ENCODE measurements around the gene SKAP2.

The SKAP2 gene

DNA sequence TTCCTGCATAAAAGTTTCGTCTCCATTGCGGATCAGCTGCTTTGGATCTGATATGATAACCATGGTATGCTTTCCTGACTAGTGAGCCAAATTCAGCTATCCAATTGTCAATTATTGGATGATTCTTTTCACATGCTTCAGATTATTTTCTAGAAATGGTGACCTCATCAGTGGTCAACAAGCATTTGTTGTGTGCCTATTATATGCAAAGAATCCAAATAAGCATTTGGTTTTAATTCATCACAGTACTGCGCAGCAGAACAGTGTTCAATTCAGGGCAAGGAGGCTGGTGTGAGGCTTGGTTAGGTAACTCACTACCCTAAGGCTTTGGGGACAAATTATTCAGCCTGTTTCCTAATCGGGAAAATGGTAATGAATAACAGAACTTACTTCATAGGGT lies 200.5 kb downstream of the SKAP2 start:
- no peak for DNase-seq (ENCODE audit: low read depth)

DNA sequence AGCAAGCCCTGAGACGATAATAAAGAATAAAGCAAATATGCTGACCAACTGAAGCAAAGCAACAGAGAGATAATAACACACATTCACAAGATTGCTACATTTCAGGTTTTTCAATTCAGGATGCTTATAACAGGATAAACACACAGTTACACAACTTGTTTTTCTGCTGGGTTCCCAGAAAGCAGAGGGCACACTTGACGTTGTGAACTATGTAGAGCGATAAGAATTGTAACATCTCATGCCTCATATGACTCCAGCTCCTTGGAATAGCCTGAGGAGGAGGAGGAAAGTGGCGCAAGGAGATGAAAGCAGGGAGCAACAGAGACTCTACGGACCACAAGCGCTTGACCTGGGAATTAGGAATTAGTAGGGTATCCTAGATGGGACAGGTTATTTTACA lies 201.7 kb downstream of the SKAP2 start:
- DNase-seq (ENCODE audit: low read depth): no peak

DNA sequence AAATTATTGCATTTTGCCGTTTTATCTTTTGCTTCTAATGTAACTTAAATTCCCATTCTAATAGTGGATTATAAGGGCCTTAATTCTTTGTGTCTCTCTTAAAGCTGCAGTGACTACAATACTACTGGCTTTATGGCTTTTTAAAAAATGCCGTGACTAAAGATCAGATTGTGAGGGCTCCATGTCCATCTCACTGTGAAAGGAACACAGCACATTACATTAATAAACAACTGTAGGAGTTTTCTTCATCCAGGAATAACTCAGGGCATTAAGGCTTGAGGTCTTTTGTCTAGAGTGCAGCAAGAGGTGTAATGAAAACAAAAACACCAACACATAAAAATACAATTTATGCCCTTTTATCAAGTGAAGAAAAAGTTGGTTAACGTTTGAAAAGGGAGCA lies 205.3 kb downstream of the SKAP2 start:
- no peak for DNase-seq (ENCODE audit: low read depth)

DNA sequence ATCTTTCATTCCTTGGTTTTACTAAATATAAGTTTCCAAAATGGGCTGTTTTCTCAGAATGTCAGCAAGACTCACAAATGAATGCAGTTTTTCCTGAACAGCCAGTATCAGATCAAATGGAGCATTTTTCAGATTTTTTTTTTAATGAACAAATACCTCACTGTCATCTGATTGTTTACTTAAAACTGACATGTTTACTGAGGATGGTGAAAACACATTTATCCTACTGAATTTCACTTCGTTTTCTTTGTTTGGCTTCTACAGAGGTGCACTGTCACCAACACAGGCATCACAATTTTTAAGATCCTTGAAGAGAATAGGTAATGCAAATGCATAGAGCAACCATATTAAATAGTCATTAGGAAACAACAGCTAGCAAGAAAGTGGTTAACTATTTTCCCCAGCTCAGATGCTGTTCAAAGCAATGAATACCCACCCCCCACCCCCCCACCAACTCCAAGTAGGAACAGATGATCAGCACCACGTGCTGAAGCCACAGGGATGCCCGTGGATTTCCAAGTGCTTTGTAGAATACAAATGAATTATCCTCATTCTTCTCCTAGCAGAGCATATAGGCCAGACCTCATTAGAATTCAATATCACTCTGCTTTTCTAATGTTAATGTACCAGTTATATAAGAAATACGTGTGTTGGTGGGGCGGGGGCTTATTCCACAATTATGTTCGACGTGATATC lies 205.9 kb downstream of the SKAP2 start:
- no peak for DNase-seq (ENCODE audit: low read depth)

DNA sequence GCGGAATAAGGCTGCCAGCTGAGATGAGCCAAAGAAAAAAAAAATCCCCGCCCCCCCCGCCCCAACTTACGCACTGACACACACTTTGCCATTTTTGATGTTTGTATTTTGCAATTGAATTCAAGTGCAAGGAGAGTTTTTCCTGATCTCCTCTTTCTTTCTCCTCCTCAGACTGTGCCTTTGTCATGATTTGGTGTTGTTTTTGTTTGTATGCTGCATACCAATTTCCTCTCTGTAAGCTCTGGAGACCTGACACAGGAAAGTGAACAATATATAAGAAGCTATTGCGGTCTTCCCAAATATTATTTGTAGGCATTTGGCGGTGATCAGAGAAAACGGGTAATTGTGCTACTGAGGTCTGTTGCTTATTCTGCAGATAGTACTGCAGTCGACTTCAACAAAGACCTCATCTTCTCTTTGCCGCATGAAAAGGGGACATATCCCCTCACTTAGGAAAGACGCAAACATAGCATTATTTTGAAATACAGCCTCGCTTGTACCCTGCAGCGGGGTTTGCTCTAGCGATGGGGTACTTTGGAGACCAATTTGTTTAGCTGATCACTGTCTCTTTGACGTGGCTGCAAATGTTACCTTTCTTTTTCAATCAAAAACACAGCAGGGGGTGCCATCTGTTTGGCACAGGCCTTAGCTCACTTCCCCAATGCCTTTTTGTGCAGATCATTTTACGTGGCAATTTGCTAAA lies 206.6 kb downstream of the SKAP2 start:
- no peak for DNase-seq (ENCODE audit: low read depth)

DNA sequence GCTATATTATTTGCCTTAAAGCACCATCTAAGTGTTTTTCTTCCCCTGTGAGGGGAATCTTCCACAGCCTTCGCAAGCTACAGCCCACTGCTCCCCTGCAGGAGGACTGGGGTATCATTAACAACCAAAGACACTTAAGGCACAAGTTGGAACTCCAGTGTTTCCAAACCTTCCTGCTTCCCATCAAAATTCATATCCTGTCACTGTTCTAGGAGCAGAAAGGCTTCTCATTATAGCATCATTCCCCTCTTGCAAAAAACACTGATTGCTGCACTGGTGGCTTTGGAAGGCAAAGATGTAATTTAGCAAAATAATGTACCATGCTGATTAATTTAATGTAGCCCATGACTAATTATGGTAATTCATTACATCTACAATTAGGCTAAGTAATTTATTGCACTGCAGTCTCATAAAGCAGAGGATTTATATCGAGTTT lies 207.2 kb downstream of the SKAP2 start:
- no peak for DNase-seq (ENCODE audit: low read depth)

DNA sequence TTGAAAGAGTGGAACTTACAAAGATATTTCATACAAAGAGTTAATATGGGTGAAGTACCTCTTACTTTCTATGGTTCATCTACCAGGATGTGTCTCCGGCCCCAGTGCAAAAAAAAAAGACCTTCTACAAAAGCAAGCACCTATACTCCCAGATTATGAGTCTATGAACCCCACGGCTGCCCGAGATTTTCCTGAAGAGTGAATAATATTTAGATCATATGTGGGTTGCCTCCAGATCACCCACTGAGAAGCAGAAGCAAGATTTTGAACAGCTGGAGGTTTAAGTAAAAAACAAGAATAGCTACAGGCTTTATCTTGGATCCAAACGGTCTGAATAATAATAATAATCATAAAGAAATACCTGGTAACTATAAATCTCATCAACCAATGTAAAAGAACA lies 207.7 kb downstream of the SKAP2 start:
- no peak for DNase-seq (ENCODE audit: low read depth)

DNA sequence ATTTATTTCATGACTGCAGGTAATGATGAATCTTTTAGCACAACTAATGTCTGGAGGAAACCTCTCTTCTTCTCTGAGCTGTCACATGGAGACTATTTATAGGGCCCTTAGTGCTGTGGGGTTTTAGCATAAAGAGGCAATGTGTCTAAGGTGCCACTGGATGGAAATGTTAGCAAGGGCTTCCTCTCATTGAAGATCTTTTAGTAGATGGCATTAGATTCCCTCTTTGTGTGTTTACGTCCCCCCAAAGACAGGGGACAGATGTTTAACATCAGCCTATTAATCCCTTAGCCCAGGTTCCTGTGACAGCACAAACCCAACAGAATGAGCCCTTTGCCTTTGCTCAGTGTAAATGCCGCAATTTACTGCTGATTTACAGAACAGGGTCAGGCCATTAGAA lies 208.6 kb downstream of the SKAP2 start:
- DNase-seq (ENCODE audit: low read depth): no peak

DNA sequence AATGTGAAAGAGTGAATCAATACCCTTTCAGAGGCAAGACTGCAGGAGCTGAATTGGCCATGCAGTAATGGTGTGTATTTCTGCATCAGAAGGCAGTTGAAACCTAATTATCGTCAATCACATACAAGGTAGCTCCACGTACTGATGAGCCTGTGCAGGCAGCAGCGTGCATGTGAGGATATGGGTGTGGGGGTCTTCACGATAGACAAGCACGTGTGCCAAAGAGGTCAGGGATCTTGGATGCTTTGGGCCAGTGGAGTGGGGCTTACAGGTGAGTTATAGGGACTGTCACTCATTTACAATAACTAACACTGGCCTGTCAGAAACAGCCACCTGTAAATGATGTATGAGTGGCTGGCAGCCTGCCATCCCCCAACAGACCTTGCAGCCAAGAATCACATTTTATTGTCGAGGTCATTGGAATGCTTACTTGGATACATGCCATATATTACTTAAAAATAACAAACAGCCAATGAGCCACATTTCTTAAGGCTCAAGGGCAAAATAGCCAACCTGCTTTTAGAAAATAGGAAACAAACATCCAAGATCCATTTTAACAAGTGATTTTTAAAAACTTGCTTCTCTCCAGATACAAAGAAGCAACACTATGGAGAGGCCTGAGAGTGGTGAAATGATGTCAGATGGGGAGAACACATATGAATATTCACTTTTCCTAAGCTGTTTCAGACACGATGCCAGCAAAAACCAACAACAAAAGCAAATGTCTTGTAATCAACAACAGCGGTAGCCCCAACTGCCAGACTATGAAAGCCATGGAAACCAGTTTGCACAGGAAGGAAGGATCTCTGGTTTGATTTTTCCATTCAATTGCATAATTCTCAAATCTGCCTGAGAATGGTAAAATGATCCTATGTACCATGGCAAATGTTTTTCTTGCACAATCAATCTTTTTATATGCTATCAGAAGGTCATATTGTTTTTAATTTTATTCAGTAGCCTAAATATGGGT lies 210.7 kb downstream of the SKAP2 start:
- DNase-seq (ENCODE audit: low read depth): no peak

DNA sequence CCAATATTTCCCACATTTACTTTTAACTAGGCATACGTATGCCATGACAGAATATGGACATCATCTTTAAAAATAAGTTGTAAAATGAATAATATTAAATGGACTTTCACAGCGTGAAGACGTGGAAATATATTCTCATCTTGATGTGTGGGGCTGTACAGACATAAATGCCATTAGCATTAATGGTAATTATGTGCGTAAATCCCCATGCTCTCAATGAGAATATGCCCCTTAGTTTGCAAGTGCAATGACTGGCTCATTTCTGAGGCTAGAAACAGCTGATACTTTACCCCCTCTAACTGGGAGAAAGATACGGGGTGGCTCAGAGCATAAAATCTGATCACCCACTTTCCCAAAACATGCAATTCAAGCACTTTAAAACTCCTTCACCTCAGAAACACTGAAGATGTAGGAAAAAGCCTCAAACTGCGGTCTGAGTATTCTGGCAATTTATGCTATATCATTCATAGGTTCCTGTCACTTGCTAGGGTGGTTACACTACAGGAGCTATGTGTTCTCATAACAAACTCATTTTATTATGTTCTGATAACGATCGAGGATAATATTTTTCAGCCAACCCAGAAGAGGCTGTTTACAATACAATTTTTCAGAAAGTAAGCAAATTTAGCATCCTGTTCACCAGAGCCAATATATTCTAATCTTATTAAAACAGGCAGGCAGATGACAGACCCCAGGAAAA lies 211.8 kb downstream of the SKAP2 start:
- DNase-seq (ENCODE audit: low read depth): no peak

DNA sequence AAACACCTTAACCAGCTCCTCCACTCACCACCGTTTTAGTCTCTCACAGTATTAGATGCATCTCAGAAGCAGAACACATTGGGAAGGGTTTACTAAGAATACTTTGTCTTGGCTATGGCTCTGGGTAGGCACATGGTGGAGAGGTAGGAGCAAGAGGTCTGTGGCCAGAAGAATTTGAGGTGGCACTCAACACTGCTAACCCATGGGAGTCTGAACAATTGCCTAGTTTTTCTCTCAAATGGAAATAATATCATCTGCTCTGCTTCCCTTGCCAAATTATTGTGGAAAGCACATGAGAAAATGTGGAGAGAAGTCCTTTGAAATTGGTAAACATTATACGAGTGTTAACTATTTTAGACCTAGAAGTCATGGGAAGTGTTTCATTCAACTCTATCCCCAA lies 214.3 kb downstream of the SKAP2 start:
- DNase-seq (ENCODE audit: low read depth): no peak

DNA sequence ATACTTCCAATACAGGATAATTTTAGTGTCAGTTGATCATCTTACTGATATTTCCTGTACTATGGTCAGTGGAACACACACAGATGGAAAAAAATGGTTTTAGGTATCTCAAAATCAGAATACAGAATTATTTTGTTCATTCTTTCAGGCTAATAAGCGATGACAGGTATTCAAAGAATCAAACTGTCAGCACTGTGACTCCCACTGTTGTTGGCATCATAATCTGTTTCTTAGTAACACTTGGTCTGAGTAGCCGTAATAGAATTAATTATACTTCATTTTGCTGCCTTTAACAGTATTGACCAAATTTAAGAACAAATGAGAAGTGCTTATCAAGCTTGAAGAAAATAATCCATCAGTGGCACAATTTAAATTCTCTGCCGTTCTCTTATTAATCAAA lies 215.0 kb downstream of the SKAP2 start:
- DNase-seq (ENCODE audit: low read depth): no peak

DNA sequence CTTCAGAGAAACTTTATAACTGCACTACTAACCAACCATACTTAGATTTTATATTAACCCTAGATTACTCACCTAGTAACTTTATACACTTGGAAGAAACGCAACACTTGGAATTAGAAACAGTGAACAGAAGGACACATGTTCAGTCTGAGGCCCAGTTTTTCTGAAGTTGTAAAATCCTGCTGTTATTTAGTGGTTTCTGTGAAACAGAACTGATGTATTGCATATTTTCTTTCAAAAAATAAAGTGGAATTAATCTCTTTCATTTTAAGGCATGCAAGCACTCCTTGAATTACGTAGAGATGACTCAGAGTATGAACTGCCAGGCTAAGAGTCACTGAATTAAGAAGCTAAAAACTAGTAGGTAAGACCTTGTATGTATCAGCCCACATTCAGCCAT lies 215.8 kb downstream of the SKAP2 start:
- DNase-seq (ENCODE audit: low read depth): no peak

DNA sequence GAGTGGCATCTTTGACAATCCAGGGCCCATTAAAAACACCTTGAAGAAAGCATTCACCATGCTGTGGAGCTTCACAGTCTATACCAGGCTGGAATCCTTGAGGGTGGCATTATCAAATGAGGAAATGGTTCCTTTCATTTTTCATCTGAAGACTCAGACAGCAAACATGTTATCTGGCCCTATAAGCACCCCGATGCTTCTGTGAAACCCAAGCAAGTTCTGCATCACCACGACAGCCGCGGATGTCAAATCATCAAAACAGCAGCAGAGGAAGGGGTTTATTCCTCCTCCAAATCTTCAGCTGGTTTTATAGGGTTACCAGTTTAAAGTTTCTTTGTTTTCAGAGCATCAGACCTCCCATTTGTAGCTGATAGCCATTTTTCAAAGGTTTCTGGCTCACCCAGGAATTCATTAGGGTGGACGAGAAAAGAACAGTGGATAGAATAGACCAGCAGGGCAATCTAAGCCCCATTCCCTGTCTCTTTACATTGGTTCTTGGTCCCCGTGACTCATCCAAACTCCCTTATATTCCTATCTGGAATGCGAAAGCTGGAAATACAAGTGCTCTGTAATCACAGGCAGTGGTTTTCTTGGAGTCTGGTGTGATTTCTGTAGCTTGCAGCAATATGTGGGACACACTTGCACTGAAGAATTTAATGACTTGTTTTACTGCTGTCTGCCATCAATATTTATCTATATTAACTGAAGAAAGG lies 217.9 kb downstream of the SKAP2 start:
- DNase-seq (ENCODE audit: low read depth): no peak

DNA sequence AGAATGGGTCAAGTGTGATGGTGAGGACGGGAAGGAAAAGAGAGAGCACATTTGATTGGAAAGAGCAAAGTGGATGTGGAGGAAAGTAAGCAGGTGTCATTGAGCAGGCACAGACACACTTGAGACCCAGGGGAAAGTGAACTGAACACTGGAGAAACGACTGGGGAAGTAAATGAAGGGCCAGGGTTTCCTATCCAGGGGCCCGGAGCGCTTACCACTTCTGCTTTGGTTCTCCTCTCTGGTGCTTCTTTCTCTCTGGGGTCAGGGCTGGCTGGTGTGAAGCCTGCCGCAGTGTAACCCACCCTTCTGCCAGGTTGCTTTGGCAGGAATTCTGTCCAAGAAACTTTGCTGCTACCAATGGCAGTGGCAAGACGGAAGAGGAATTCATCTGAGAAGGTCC lies 219.3 kb downstream of the SKAP2 start:
- no peak for DNase-seq (ENCODE audit: low read depth)

DNA sequence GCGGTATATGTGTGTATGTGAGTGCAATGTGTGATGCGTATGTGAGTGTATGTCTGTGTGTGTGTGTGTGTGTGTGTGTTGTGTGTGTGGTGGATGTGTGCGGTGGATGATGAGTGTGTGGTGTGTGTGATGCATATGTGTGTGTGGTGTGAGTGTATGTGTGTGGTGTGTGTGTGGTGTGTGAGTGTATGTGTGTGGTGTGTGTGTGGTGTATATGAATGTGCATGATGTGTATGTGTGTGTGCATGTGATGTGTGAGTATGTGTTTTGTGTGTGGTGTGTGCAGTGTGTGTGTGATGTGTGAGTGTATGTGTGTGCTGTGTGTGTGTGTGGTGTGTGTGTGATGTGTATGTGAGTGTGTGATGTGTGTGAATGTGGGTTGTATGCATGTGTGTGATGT lies 222.0 kb downstream of the SKAP2 start:
- DNase-seq (ENCODE audit: low read depth): no peak

DNA sequence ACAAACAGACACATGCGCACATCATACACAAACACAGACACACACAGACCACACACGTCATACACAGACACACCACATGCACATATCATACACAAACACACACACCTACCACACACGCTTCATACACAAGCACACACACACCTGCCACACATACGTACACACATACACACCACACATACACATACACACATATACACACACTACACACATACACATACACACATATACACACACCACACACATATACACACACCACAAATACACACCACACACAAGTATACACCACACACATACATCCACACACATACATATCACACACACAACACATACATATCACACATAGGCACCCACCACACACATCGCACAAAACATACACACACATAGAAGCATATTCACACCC lies 224.7 kb downstream of the SKAP2 start:
- no peak for DNase-seq (ENCODE audit: low read depth)

DNA sequence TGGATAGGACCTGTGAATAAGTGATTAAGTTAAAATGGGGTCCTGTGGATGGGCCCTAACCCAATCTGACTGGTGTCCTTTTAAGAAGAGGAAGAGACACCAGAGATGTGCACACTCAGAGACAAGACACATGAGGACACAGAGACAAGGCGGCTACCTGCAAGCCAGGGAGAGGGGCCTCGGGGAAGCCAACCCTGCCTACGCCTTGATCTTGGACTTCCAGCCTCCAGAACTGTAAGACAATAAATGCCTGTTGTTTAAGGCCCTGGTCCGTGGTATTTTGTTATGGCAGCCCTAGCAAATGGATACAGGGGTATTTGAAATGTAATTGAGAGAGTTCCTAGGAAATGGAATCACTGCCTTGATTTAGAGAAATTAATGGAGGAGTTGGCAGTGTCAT lies 225.3 kb downstream of the SKAP2 start:
- no peak for DNase-seq (ENCODE audit: low read depth)

DNA sequence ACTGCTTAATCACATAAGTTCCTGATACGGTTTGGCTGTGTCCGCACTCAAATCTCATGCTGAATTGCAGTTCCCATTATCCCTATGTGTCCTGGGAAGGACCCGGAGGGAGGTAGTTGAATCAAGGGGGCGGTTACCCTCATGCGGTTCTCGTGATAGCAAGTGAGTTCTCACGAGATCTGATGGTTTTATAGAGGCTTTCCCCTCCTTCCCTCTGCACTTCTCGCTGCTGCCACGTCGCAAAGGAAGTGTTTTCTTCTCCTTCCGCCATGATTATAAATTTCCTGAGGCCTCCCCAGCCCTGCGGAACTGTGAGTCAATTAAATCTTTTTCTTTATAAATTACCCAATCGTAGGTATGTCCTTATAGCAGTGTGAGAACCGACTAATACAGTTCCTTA lies 226.2 kb downstream of the SKAP2 start:
- no peak for DNase-seq (ENCODE audit: low read depth)

DNA sequence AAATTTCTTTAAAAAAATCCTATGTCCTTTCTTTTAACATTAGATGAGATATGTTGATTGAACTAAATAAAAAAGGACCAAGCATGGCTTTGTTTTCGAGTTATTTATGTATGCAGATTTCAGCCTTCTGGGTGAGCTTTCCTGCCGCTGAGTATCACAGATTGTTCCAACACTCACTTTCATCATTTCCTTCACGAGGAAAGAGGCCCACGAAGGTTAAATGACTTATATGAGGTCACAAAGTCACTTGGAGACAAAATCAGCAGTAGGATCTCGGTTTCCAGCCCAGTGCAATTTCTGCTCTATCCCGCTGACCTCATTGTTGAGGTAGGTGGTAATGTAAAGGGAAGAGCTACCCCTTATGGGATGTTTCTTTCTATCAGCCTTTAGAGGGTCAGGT lies 226.8 kb downstream of the SKAP2 start:
- DNase-seq (ENCODE audit: low read depth): no peak

DNA sequence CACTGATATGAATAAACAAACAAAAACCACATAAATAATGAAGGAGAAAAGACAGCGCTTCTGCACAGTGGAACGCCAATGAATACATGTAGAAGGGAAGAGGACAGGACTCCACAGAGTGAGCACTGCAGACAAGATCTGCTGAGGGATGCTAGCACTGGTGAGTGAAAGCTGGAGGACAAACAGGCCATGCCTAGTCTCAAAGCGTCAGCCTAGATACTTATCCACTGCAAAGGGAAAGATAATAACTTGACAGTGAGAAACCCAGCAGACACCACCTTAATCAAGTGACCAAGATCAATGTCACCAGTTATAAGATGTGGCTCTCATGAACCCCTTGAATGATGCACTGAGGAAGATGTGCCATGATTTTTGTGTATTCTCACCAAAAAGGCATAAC lies 227.6 kb downstream of the SKAP2 start:
- no peak for DNase-seq (ENCODE audit: low read depth)

DNA sequence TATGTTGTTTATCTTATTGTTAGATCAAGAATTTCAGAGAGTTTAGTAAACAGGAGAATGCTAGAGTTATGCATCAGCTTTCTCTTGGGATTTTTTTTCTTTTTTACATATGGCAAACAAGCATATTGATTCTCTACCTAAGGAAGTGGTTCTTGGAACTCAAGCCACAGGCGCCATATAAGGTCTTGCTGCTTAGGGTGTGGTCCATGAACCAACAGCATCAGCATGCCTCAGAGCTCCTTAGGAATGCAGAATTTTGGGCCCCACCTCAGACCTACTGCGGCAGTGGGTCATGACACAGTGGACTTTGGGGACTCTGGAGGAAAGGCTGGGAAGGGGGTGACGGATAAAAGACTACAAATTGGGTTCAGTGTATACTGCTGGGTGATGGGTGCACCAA lies 230.8 kb downstream of the SKAP2 start:
- DNase-seq (ENCODE audit: low read depth): no peak
